Mucosa of descending colon (tissue), 3 donors: Measurements from ENCODE around the gene ANKH. TPM values are rescaled to one million over a fixed set of nuclear protein-coding genes. Genes with fewer than 3 reads are reported as not detected.

Experiments
- ATAC-seq: fragments of 200-7000 bp; cut with Tn5 transposase; one replicate; pipeline ENCODE4 v1.9.1; 2020; ENCODE audit warnings: mild to moderate bottlenecking, moderate library complexity
- DNase-seq, 3 donors: peaks; one replicate each; pipeline ENCODE4 v3.0.0-alpha.2; 2020
- H3K36me3 ChIP-seq: fragments of 200-600 bp; one replicate; pipeline ENCODE4 v1.8.0; 2021; ENCODE audit warnings: low read depth, mild to moderate bottlenecking
- H3K4me1 ChIP-seq: fragments of 200-600 bp; one replicate; pipeline ENCODE4 v1.8.0; 2021; ENCODE audit warnings: low read depth, mild to moderate bottlenecking
- H3K4me3 ChIP-seq: fragments of 200-600 bp; one replicate; pipeline ENCODE4 v1.8.0; 2021; ENCODE audit warnings: mild to moderate bottlenecking
- H3K9me3 ChIP-seq: fragments of 200-600 bp; one replicate; pipeline ENCODE4 v1.8.0; 2021; ENCODE audit warnings: mild to moderate bottlenecking
- intact Hi-C, 2 donors: fragments of 100-400 bp; cut with DNase I in 1 of 2; cut with micrococcal nuclease in 1 of 2; formaldehyde crosslinking; loops; one replicate each; pipeline versions ENCODE4 v1.11.0 to v1.11.1; 2022; cut with DNase I, micrococcal nuclease
- total RNA-seq, 3 donors: library from RNA; stranded (reverse); fragmentation: NEBNext Ultra II Directional in 2 of 3; extraction: Animal tissue kit (Norgen Biotek cat#: 25700) in 2 of 3; gene quantifications; one replicate each; pipeline versions ENCODE4 v1.2.1 to v1.2.4, GENCODE V29; 2021 to 2023
- TF ChIP-seq, protein P1 (sequence below): fragments of 200-600 bp; IDR thresholded peaks from one replicate; pipeline ENCODE4 v1.8.0; 2022; ENCODE audit warnings: antibody characterized with exemption, mild to moderate bottlenecking
- donor health status: DM: no; HTN: no; CAD: no; lungs with moderate emphysema.
- donor health status: DM: no; HTN: no; CAD: no.
- donor health status: DM: no; HTN: yes; CAD: no.

Gene ANKH
- total RNA-seq, 3 donors from 2014 or later = 85.4 to 177 (median 105) TPM

DNA sequence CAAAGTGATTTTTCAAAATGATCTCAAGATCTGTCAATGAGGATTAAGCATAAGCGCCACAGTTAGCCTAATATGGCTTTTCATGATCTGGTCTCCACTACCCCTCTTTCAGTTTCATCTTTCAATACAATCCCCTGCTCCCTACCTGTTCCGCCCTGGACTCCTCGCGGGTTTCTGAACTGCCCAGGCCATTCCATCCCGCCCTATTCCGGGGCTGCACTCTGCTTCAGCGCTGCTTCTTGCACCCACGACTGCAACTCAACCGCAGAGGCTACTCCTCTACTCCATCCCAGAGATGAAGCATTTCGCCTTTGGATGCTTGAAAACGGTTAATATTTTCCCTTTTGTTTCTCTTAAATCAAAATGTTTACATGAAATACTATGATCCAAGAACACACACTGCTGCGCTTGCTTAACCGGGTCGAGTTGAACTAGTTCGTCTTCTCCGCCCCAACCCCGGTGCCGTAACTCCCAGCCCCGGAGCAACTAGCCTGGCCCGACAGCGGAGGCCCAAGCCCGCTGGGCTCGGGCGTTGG lies 207.8 kb downstream of the ANKH start:
- Histone ChIP-seq H3K4me1 (peaks cover 28% of the 10 kb centered on the region), H3K36me3 (no peaks in the 10 kb centered on the region), H3K9me3 (no peaks in the 10 kb centered on the region), H3K4me3 (peak overlapping the region; percentile 61)
- TF ChIP-seq, protein P1, sequence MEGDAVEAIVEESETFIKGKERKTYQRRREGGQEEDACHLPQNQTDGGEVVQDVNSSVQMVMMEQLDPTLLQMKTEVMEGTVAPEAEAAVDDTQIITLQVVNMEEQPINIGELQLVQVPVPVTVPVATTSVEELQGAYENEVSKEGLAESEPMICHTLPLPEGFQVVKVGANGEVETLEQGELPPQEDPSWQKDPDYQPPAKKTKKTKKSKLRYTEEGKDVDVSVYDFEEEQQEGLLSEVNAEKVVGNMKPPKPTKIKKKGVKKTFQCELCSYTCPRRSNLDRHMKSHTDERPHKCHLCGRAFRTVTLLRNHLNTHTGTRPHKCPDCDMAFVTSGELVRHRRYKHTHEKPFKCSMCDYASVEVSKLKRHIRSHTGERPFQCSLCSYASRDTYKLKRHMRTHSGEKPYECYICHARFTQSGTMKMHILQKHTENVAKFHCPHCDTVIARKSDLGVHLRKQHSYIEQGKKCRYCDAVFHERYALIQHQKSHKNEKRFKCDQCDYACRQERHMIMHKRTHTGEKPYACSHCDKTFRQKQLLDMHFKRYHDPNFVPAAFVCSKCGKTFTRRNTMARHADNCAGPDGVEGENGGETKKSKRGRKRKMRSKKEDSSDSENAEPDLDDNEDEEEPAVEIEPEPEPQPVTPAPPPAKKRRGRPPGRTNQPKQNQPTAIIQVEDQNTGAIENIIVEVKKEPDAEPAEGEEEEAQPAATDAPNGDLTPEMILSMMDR = no peak
- peak in 2 of 3 donors; percentile 61 to 62 for DNase-seq
- intact Hi-C loops = no loop called here
- ATAC-seq = peak; percentile 34

DNA sequence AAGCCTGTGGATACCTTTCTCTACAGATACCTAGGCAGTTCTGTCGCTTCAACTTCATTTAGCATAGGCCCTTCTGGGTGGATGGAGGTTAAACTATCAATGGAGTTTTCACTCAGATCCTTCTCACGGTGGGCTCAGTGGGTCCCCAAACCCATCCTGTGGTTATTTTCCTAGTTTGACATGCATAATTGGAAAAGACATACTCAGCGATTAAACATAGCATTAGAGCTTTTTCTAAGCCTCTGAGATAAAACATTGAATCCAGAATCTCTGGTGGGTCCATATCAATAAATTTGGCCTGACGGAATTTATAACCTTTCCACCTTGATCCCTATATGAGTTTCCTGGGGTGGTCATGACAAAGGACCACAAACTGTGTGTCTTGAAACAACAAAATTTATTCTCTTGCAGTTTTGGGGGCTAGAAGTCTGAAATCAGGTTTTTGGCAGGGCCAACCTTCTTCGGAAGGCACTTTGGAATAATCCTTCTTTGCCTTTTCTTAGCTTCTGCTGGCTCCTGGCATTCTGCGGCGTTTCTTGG lies 208.8 kb downstream of the ANKH start:
- intact Hi-C loops = no loop called here
- no peak overlapping the region for H3K4me3 ChIP-seq
- DNase-seq (no peak), ATAC-seq (no peak)
- no peaks in the 10 kb centered on the region for H3K36me3 ChIP-seq
- TF ChIP-seq, protein P1 = no peak
- H3K9me3 ChIP-seq = no peaks in the 10 kb centered on the region
- peaks cover 21% of the 10 kb centered on the region for H3K4me1 ChIP-seq

DNA sequence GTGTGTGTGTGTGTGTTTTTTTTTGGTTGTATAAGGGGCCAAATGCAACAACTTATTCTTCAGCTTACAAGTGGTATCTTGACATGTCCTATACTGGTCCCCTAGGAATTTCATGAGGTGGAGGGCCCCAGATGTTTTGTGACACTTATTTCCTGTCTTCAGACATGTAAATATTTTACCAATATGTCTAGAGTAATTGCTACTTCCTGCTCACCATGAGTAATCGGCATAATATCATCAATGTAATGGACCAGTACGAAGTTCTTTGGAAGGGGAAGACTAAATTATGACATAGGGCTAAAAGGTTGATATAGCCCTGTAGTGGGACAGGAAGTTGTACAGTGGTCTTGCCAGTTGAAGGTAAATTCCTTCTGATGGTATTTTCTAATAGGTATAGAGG lies 210.7 kb downstream of the ANKH start:
- intact Hi-C loops = no loop called here
- no peak for DNase-seq
- Histone ChIP-seq H3K4me1 (peaks cover 10% of the 10 kb centered on the region), H3K9me3 (no peaks in the 10 kb centered on the region), H3K4me3 (no peak overlapping the region), H3K36me3 (no peaks in the 10 kb centered on the region)
- TF ChIP-seq, protein P1 = no peak
- ATAC-seq = no peak

DNA sequence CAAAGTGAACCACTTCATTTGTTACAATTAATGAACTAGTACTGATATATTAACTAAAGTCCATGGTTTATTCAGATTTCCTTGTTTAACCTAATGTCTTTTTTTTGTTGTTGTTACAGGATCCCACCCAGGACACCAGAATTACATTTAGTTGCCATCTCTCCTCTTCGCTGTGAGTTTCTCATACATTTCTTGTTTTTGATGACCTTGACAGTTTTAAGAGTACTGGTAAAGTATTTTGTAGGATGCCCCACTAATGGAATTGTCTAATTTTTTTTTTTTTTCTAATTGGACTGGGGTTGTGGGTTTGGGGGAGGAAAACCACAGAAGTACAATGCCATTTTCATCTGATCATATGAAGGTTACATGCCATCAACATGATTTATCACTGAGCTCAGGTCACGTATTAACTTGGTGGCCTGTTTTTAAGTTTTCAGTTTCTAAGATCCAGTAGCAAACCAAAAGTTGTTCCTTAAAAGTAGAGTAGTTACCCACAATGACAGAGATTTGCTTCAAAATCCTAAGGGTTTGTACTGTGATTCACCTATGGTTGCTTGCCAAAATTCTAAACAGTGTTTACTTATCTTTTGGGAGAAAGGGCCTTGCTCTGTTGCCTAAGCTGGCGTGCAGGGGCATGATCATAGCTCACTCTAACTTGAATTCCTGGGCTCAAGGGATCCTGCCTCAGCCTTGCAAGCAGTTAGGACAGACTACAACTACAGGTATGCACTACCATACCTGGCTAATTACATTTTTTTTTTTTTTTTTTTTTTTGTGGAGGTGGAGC lies 211.6 kb downstream of the ANKH start:
- no peaks in the 10 kb centered on the region for H3K36me3 ChIP-seq
- H3K4me3 ChIP-seq = no peak overlapping the region
- no peak for DNase-seq
- intact Hi-C loops = no loop called here
- H3K4me1 ChIP-seq = peaks cover 6% of the 10 kb centered on the region
- TF ChIP-seq, protein P1 = no peak
- H3K9me3 ChIP-seq = no peaks in the 10 kb centered on the region
- no peak for ATAC-seq

DNA sequence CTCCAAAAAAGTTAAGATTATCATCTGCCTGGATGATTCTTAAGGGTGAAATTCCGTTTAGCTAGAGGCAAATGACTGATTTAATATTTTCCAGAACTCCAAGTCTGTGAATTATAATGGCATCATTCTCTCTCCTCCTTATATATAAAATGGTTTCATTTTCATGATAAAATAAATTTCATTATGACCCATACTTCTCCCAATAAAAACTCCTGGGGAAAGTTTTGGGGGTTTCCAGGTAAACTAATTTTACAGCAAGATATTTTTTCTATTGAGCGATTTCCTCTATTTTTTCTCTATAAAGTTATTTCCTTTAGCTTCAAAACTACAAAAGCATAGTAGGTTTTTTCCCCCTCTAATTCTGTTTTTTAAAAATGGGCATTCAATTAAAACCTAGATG lies 214.7 kb downstream of the ANKH start:
- no peak overlapping the region for H3K4me3 ChIP-seq
- no peaks in the 10 kb centered on the region for H3K36me3 ChIP-seq
- DNase-seq = no peak
- no peaks in the 10 kb centered on the region for H3K9me3 ChIP-seq
- intact Hi-C loops = no loop called here
- no peak for ATAC-seq
- no peaks in the 10 kb centered on the region for H3K4me1 ChIP-seq
- TF ChIP-seq, protein P1 = no peak
